Activated naive CD8-positive, alpha-beta T cell treated with anti-CD3 and anti-CD28 coated beads for 36 hours (primary cell): ENCODE results near the gene SH3BP2. TPM values are rescaled to one million over a fixed set of nuclear protein-coding genes. Genes with fewer than 3 reads are reported as not detected.

Experiments used
- DNase-seq: peaks from one replicate; pipeline ENCODE4 v3.0.0; 2021
- H3K27ac Mint-ChIP-seq: one replicate; pipeline ENCODE4 v1.8.0; 2022; ENCODE audit warnings: mild to moderate bottlenecking, moderate library complexity, mixed read lengths
- H3K27me3 Mint-ChIP-seq: one replicate; pipeline ENCODE4 v1.8.0; 2022; ENCODE audit warnings: mild to moderate bottlenecking, mixed read lengths
- H3K36me3 Mint-ChIP-seq: one replicate; pipeline ENCODE4 v1.8.0; 2021; ENCODE audit warnings: mild to moderate bottlenecking, mixed read lengths
- H3K4me1 Mint-ChIP-seq: one replicate; pipeline ENCODE4 v1.8.0; 2021; ENCODE audit warnings: mixed read lengths
- H3K4me3 Mint-ChIP-seq: one replicate; pipeline ENCODE4 v1.8.0; 2022; ENCODE audit warnings: mild to moderate bottlenecking, moderate library complexity, mixed read lengths
- H3K9me3 Mint-ChIP-seq: one replicate; pipeline ENCODE4 v1.8.0; 2022; ENCODE audit warnings: mixed read lengths
- total RNA-seq, 2 experiments: library from RNA; stranded (reverse); gene quantifications; one replicate each; pipeline ENCODE4 v1.2.3, GENCODE V29; 2021

SH3BP2 gene, protein sequence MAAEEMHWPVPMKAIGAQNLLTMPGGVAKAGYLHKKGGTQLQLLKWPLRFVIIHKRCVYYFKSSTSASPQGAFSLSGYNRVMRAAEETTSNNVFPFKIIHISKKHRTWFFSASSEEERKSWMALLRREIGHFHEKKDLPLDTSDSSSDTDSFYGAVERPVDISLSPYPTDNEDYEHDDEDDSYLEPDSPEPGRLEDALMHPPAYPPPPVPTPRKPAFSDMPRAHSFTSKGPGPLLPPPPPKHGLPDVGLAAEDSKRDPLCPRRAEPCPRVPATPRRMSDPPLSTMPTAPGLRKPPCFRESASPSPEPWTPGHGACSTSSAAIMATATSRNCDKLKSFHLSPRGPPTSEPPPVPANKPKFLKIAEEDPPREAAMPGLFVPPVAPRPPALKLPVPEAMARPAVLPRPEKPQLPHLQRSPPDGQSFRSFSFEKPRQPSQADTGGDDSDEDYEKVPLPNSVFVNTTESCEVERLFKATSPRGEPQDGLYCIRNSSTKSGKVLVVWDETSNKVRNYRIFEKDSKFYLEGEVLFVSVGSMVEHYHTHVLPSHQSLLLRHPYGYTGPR
- total RNA-seq = 10 to 100 TPM; 72.2 to 74.1 TPM

DNA sequence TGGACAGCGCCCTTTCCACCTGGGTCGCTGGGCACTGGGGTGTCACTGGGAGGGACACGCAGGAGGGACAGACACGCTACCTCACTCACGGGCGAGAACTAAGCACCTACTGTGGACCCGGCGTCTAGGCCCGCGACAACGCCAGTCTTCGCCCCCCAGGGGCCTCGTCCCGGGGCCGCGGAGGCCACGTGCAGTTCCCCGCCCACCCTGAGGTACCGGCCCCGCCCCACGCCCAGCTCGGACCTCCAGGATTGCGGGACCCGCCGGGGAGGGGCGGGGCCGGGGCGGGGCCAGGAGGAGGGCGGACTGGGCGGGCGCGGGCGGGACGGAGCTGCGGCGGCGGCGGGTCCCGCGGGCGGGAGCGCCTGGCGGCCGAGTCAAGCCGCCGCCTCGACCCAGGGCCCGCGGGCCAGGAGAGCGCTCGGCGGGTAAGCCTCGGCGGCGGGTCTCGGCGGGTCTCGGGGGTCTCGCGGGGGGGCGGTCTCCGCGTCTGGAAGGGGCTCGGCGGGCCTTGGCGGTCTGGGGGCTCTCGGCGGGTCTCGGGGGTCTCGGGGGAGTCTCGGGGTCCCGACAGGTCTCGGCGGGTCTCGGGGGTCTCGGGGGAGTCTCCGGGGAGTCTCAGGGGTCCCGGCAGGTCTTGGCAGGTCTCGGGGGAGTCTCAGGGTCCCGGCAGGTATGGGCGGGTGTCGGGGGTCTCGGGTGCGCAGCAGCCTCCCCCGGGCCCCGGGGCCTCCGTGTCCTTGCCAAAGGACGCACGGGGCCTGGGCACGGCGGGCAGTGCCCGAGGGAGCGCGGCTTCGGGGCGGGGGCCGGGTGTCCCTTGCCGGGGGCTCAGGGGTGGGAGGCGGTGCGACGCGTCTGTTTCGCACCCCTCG is at the start of gene SH3BP2:
Gene SH3BP2 (plus strand): TSS at position 375 of the 875 bp plus-strand sequence. CDS start 27,533 bp downstream, outside the sequence.
- H3K27ac Mint-ChIP-seq = peak within 1 kb of the TSS; percentile 82
- H3K4me1 Mint-ChIP-seq = peaks cover 47% of the 10 kb centered on the region
- no peaks in the 10 kb centered on the region for H3K36me3 Mint-ChIP-seq
- DNase-seq = peak; percentile 74
- no peaks in the 10 kb centered on the region for H3K9me3 Mint-ChIP-seq
- H3K4me3 Mint-ChIP-seq = peak within 1 kb of the TSS; percentile 89
- no peaks in the 10 kb centered on the region for H3K27me3 Mint-ChIP-seq

DNA sequence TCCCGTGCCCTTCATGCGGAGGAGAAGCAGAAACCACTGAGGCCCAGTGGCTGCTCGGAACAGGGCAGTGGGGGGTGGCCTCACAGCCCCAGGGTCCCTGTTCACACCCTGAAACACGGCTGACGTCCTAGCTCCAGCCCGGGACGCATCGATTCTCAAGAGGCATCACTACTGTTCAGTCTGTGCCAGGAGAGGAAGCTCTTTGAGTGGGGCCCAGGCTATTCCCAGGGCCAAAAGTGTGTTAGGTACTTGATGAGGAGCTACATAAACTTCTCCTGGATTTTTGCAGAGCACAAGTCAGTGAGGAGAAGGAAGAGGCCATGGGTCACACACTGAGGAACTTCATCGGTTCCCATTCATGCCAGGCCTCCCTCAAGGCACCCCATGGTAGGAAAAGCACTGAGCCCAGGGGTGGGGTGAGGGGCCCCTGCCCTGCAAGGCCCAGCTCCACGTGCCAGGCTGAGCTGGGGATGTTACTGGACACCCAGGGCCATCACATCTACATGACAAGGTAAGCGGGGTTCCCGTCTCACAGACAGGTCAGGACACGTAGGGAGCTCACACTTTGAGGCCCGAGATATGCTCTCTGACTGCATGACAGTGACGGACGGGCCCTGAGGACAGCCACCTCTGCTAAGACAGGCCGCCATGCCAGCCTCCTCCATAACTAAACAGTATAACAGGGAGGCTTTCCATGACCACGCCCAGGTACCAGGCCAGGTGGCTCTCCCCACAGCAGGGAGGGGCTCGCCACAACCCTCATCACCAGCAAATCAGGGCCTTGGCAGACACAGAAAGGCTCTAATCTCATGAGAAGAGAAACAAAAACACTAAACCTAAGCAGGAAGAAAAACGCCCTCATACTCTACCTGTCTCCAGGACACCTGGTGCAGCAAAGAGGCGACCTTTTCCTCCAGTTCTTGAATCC is 49.1 kb upstream of the SH3BP2 start:
- Mint-ChIP-seq H3K27me3 (no peaks in the 10 kb centered on the region), H3K4me1 (peaks cover 36% of the 10 kb centered on the region), H3K9me3 (no peaks in the 10 kb centered on the region), H3K36me3 (peaks cover 39% of the 10 kb centered on the region), H3K4me3 (no peak overlapping the region), H3K27ac (peak overlapping the region; percentile 62)
- no peak for DNase-seq

DNA sequence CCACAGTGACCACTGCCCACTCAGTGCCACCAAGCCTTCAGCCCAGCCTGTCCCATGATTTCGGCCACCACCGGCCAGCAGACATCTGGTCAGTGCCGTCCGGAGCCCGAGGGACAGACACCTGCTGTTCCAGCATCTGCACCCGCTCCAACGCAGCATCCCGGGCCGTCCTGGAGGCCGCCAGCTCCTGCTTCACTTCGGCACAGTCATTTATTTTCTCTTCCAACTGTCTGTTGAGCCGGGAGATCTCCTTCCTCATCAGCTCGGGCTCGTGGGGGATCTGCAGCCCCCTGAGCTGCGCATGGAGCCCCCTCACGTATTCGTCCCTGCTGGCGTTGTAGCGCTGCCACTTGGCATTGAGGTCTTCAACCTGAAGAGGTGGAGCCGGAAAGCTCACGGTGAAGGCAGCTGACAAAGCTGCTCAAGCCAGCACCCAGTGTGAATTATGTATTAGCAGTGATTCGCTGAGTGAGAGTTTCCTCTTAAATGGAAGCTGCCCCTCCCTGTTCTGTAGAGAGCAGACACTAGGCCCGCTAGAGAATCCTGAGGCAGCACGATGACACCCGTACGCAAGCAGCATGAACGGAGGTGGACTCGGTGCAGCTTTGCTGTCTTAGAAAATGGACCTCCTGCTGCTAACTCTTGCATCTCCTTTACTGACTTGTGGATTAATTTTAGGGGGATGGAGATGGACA is 48.2 kb upstream of the SH3BP2 start:
- Mint-ChIP-seq H3K36me3 (peaks cover 39% of the 10 kb centered on the region), H3K4me3 (no peak overlapping the region), H3K27me3 (no peaks in the 10 kb centered on the region), H3K27ac (peak overlapping the region; percentile 93), H3K9me3 (no peaks in the 10 kb centered on the region), H3K4me1 (peaks cover 36% of the 10 kb centered on the region)
- DNase-seq = no peak

DNA sequence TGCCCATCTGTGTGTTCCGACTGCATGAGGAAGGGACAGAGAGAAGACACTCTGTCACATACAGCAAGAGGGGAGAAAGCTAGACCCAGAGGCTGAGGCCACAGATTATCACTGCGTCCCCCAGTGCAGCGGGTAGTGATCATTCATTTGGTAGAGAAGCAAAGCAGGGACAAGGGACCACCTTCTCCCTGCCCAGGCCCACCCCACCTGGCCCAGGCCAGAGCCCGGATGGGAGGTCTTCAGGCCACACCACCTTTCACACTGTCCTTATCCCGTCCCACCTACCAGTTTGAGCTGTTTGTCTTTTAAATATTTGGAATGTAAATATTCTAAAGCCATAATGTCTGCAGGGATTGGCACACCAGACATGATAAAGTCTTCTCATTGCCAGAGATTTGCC is 47.4 kb upstream of the SH3BP2 start:
- Mint-ChIP-seq H3K4me1 (peaks cover 40% of the 10 kb centered on the region), H3K9me3 (no peaks in the 10 kb centered on the region), H3K27me3 (no peaks in the 10 kb centered on the region), H3K27ac (peak overlapping the region; percentile 93), H3K4me3 (peak overlapping the region; percentile 16), H3K36me3 (peaks cover 34% of the 10 kb centered on the region)
- DNase-seq = no peak

DNA sequence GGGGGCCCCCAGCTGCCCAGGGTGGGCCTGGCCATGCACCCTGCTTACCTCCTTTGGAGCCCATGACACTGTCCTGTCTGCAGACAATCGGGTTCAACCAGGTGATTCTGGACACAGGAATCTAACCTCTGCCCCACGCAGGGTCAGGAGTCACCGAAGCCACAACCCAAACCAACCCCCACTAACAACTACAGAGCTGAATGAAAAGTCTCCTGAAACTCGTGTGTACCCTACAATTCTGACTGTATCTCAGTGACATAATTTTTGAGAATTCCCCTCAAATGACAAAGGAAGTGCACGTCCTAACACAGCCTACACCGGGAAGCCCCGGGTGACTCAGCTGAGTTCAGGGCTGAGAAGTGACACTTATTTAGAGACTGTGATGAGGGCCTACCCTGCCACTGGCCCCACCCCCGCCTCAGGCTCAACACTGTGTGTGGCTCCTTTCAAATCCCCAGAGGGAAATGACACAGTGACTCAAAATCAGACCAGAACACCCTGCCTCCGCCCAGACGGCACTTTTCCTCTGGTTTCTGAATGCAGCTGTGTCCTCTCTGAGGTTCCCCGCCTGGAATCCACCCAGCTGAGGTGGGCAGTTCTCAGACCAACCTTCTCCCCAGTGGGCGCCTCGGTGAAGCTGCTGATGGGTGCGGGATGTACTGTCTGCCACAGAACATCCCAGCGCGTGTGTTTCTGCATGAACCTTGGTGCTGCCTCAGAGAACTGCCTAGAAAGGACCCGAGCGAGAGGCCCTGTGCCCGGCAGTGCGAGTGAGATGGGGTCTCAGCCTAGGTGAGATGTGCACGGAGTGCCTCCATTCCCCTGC is 46.7 kb upstream of the SH3BP2 start:
- Mint-ChIP-seq H3K36me3 (peaks cover 34% of the 10 kb centered on the region), H3K27me3 (no peaks in the 10 kb centered on the region), H3K9me3 (no peaks in the 10 kb centered on the region), H3K27ac (peak overlapping the region; percentile 93), H3K4me3 (peak overlapping the region; percentile 16), H3K4me1 (peaks cover 40% of the 10 kb centered on the region)
- peak; percentile 95 for DNase-seq

DNA sequence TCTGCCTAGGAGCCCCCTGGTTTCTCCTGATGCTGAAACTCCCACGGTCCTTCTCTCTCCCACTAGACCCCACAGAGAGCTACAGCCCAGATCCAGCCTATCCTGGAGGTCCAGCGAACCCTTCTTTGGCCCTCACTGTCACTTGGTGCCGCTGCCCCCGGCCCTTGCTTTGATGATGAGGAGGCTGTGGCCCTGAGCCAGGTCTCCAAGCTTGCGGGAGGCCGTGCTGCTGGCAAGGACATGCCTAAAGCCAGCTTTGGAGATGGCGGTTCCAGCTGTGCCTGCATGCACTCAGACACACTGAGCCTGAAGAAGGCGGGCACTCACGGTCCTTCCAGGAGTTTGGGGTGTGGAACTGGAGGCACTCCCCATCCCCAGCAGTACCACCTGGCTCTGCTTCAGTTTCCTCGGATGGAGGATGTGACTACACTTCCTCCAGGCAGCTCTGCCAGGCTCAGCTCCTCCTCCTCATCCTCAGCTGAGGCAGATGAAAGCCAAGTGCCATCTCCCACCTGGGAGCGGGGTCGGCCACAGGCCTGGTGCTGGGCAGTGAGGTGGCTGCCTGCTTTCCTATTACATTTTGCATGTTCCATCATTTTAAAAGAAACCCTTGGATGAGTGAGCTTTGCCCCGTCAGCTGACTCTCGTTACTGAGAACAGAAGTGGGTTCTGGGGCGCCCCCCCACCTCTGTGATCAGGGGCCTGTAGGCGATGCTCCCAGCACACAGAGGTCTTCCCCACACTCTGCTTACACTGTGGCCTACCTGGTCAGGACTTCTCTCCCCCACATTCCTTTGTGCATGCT is 45.8 kb upstream of the SH3BP2 start:
- no peak for DNase-seq
- Mint-ChIP-seq H3K4me1 (peaks cover 40% of the 10 kb centered on the region), H3K27me3 (no peaks in the 10 kb centered on the region), H3K27ac (peak overlapping the region; percentile 93), H3K4me3 (peak overlapping the region; percentile 16), H3K9me3 (no peaks in the 10 kb centered on the region), H3K36me3 (peaks cover 34% of the 10 kb centered on the region)

DNA sequence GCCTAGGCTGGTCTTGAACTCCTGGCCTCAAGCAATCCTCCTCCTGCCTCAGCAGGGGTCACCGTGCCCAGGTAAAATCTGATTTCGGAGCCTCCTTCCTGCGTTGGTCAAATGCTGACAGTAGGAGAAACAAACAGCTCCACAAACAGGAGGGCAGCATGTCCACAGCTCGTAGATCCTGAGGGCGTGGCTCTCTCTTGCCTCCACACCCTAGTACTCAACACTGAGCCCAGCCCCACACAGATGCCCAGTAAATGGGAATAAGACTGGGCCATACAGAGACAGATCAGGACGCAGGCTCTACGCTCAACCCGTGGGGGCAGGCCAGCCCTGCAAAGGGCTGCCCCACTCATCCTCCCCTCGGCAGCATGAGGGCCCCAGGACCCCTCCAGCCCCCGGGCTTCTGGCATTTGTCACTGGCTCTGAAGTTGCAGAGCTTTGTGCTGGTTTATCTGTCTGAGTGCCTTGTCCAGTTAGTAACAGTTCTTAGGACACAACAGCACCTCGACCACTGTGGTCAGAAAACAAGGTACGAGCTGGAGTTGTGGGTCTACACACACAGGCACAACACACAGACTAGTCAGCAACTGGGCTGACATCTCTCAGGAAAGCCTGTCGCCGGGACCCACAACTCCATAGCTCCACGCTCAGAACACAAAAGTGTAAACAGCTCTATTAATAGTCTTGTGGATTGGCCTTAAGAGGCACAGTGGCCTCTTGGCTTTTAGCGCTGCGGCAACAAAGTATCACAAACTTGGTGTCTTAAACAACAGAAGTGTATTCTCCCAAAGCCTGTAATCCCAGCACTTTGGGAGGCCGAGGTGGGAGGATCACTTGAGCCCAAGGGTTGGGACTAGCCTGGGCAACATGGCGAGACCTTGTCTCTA is 41.9 kb upstream of the SH3BP2 start:
- Mint-ChIP-seq H3K9me3 (no peaks in the 10 kb centered on the region), H3K27me3 (no peaks in the 10 kb centered on the region), H3K4me3 (no peak overlapping the region), H3K27ac (no peak overlapping the region), H3K4me1 (peaks cover 45% of the 10 kb centered on the region), H3K36me3 (peaks cover 18% of the 10 kb centered on the region)
- DNase-seq = no peak

DNA sequence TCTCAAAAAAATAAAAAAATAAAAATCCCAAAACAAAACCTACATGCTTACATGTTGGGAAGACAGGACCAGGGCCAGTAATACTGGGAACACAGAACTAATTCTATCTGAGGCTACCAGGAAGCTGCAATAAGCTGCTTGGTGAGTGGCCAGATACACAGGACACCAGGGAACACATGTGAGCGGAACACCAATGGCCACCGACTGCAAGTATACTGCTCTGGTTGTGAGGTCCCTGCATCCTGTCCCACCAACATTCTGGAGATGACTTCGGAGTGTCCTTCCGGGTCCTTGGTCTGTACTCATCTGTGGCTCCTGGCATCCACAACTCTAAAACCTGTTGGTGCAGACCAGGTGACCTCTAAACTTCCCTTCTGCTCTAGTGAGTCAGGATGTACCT is 39.4 kb upstream of the SH3BP2 start:
- DNase-seq = no peak
- H3K9me3 Mint-ChIP-seq = no peaks in the 10 kb centered on the region
- no peak overlapping the region for H3K27ac Mint-ChIP-seq
- no peak overlapping the region for H3K4me3 Mint-ChIP-seq
- peaks cover 28% of the 10 kb centered on the region for H3K4me1 Mint-ChIP-seq
- H3K36me3 Mint-ChIP-seq = peaks cover 4% of the 10 kb centered on the region
- H3K27me3 Mint-ChIP-seq = no peaks in the 10 kb centered on the region

DNA sequence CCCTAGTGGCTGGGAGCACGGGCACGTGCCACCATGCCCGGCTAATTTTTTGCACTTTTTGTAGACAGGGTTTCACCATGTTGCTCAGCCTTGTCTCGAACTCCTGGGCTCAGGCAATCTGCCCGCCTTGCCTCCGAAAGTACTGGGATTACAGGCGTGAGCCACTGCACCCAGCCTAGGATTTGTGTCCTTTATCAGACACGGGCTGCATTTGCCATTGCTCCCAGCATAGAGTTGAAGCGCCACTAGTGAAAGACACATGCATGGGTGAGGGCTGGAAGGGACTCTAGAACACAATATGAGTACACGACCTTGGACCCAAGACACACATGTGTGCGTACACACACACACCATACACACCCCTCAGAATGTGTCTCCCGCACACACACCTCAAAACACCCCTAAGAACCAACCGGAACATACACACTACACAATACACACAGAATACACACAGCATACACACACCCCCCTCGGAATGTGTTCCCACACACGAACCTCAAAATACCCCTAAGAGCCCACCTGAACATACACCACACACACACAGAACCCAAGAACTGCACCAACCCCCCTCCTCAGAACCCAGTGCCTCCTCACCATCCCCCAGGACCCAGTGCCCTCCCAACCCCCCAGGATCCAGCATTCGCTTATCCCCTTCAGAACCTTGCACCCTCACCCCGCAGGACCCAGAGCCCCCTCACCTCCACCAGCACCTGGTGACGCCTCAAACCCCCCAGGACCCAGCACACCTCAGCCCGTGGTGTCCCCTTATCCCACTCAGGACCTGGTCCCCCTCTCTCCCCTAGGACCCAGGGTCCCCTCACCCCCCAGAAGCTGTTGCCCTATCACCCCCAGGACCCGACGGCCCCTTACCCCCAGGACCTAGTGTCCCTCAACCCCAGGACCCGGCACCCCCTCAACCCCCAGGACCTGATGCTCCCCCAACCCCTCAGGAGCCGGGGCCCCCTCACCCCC is 37.8 kb upstream of the SH3BP2 start:
- Mint-ChIP-seq H3K4me1 (peaks cover 24% of the 10 kb centered on the region), H3K9me3 (no peaks in the 10 kb centered on the region), H3K4me3 (peak overlapping the region; percentile 84)

DNA sequence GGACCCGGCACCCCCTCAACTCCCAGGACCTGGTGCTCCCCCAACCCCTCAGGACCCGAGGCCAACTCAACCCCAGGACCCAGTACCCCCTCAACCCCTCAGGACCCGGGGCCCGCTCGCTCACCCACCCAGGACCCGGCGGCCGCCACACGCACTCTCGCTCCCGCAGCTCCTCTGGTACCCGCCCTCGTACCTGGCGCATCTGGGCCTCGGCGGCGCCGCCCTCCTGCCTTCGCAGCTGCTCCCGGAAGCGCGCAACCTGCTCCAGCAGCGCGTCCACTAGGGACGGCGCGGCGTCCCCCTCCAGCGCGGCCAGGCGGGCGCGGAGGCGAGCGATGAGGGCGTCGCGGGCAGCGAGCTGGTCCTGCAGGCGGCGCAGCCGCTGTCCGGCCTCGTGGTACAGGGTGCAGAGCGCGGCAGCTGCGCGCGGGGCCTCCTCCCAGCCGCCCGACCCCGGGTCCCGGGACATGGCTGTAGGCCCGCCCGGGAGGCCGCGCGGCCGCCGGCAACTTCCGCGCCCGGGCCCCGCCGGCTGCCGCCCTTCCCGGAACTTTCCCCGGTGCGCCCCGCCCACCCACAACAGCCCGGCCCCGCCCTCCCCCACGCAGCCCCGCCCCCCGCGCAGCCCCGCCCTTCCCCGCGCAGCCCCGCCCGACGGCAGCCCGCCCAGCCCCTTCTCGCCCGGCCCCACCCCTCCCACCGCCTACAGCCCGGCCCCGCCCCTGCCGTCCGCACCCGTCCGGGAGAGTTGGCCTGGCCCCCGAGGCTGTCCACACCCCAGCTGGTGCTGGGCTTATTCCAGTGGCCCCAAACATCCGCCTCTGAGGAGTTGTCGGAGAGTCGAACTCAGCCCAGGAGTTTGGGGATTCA is 36.8 kb upstream of the SH3BP2 start, which contains the start of gene TNIP2:
Gene TNIP2 (minus strand): TSS at position 516 of the 870 bp plus-strand sequence. CDS start 47 bp downstream, at position 469.
- no peaks in the 10 kb centered on the region for H3K27me3 Mint-ChIP-seq
- no peaks in the 10 kb centered on the region for H3K9me3 Mint-ChIP-seq
- H3K4me3 Mint-ChIP-seq = peak within 1 kb of the TSS; percentile 84
- peaks cover 24% of the 10 kb centered on the region for H3K4me1 Mint-ChIP-seq
- DNase-seq = peak; percentile 82
- H3K36me3 Mint-ChIP-seq = peaks cover 4% of the 10 kb centered on the region
- peak within 1 kb of the TSS; percentile 75 for H3K27ac Mint-ChIP-seq

More for the DNA sequence above, 37.8 kb upstream of the SH3BP2 start:
- no peak for DNase-seq
- peaks cover 4% of the 10 kb centered on the region for H3K36me3 Mint-ChIP-seq
- peak overlapping the region; percentile 75 for H3K27ac Mint-ChIP-seq
- no peaks in the 10 kb centered on the region for H3K27me3 Mint-ChIP-seq
